K562 (cell line): ENCODE measurements around the gene TTC27. TPM values are rescaled to one million over a fixed set of nuclear protein-coding genes. Genes with fewer than 3 reads are reported as not detected.

Experiments
- ATF7 ChIP-seq: fragments of 450-650 bp; IDR thresholded peaks from 2 replicates; pipeline ENCODE4 v1.7.1; 2014; ENCODE audit warnings: mild to moderate bottlenecking, moderate library complexity
- BRD9 ChIP-seq: fragments of 450-650 bp; IDR thresholded peaks from 2 replicates; pipeline ENCODE4 v1.6.1; 2018; ENCODE audit warnings: low read depth; ENCODE audit not compliant: partially characterized antibody
- CEBPG ChIP-seq, 3 experiments: fragments of 200-800 bp in 1 of 3; sonication (Bioruptor generic) in 1 of 3; sonication (generic) in 1 of 3; formaldehyde crosslinking in 1 of 3; IDR thresholded peaks in 2 of 3; conservative IDR thresholded peaks in 1 of 3; 2 replicates each; pipeline versions ENCODE4 v1.6.1 to v1.8.0; 2016 to 2022; ENCODE audit warnings: missing compliant biosample characterization in 2 of 3, missing genetic modification characterization in 2 of 3, mild to moderate bottlenecking in 1 of 3, missing genetic modification reagents in 1 of 3
- GATA2 ChIP-seq: sonication (generic); formaldehyde crosslinking; IDR thresholded peaks from 2 replicates; pipeline ENCODE4 v1.4.0; 2020; ENCODE audit warnings: mild to moderate bottlenecking, missing genetic modification reagents
- HDGF ChIP-seq: fragments of 450-650 bp; IDR thresholded peaks from 2 replicates; pipeline ENCODE4 v1.6.1; 2016
- HEY1 ChIP-seq: fragments of 250-450 bp; sonication (Bioruptor Pico); IDR thresholded peaks from 2 replicates; pipeline ENCODE4 v1.5.0; 2020; ENCODE audit warnings: mild to moderate bottlenecking, moderate library complexity, borderline replicate concordance
- ILF3 ChIP-seq: fragments of 450-650 bp; IDR thresholded peaks from 2 replicates; pipeline ENCODE4 v1.6.1; 2018; ENCODE audit warnings: antibody characterized with exemption, mild to moderate bottlenecking, moderate library complexity, borderline replicate concordance
- JUND ChIP-seq, 2 experiments: IDR thresholded peaks; 2 replicates in 1 of 2; 3 replicates in 1 of 2; pipeline ENCODE4 v1.6.1; 2011; ENCODE audit warnings: borderline replicate concordance in 2 of 2, low read depth in 2 of 2, low read length in 2 of 2, improper control_type of control experiment in 1 of 2, missing biosample characterization in 1 of 2, missing genetic modification characterization in 1 of 2, missing genetic modification reagents in 1 of 2
- LEF1 ChIP-seq: fragments of 450-650 bp; IDR thresholded peaks from 2 replicates; pipeline ENCODE4 v1.6.1; 2016; ENCODE audit warnings: mild to moderate bottlenecking
- MYNN ChIP-seq, 2 experiments: sonication (generic); formaldehyde crosslinking in 1 of 2; IDR thresholded peaks; 2 replicates each; pipeline versions ENCODE4 v1.5.0 to v1.6.1; 2016 to 2020; ENCODE audit warnings: antibody characterized with exemption in 1 of 2, missing genetic modification reagents in 1 of 2
- NCOA1 ChIP-seq: fragments of 450-650 bp; IDR thresholded peaks from 2 replicates; pipeline ENCODE4 v1.6.1; 2016; ENCODE audit warnings: low read depth
- NCOA2 ChIP-seq, 2 experiments: fragments of 450-650 bp; IDR thresholded peaks; 2 replicates each; pipeline ENCODE4 v1.6.1; 2018; ENCODE audit warnings: mild to moderate bottlenecking in 2 of 2, moderate library complexity in 1 of 2; ENCODE audit not compliant: partially characterized antibody in 2 of 2
- PBX2 ChIP-seq, 2 experiments: IDR thresholded peaks in 1 of 2; conservative IDR thresholded peaks in 1 of 2; 2 replicates each; pipeline ENCODE4 v1.6.1; 2016; ENCODE audit warnings: low read depth in 2 of 2, mild to moderate bottlenecking in 1 of 2, missing compliant biosample characterization in 1 of 2, missing genetic modification characterization in 1 of 2, moderate library complexity in 1 of 2
- PHB2 ChIP-seq: fragments of 450-650 bp; IDR thresholded peaks from 2 replicates; pipeline ENCODE4 v1.6.1; 2017; ENCODE audit warnings: low read depth
- PML ChIP-seq: IDR thresholded peaks from 2 replicates; pipeline ENCODE4 v1.6.1; 2012; ENCODE audit warnings: low read length, inconsistent platforms
- POLR2AphosphoS5 ChIP-seq: IDR thresholded peaks from 2 replicates; pipeline ENCODE4 v1.6.1; 2011; ENCODE audit warnings: mild to moderate bottlenecking, low read depth, low read length, moderate library complexity; ENCODE audit not compliant: control insufficient read depth, insufficient read depth
- RFX7 ChIP-seq: fragments of 250-450 bp; sonication (Bioruptor Pico); IDR thresholded peaks from 2 replicates; pipeline ENCODE4 v1.5.1; 2021; ENCODE audit warnings: mild to moderate bottlenecking
- TAF9B ChIP-seq: fragments of 450-650 bp; IDR thresholded peaks from 2 replicates; pipeline ENCODE4 v1.6.1; 2018; ENCODE audit warnings: mild to moderate bottlenecking; ENCODE audit not compliant: partially characterized antibody
- TAL1 ChIP-seq: fragments of 450-650 bp; IDR thresholded peaks from 2 replicates; pipeline ENCODE4 v1.6.1; 2016; ENCODE audit warnings: mild to moderate bottlenecking
- ZHX1 ChIP-seq: fragments of 150-350 bp; conservative IDR thresholded peaks from 2 replicates; pipeline ENCODE4 v1.6.1; 2014; ENCODE audit warnings: low read length
- ZNF707 ChIP-seq: fragments of 250-450 bp; sonication (Bioruptor Pico); conservative IDR thresholded peaks from 2 replicates; pipeline ENCODE4 v1.8.0; 2022; ENCODE audit warnings: inconsistent platforms, mild to moderate bottlenecking, moderate library complexity
- polyA plus RNA-seq, 8 experiments: library from polyadenylated mRNA; depleted of rRNA in 4 of 8; stranded (reverse) in 5 of 8; unstranded in 3 of 8; fragments of >200 nt; fragmentation: Nextera tagmentation in 2 of 8; fragmentation: Illumina TruSeq in 1 of 8; extraction: Ambion mirVana in 2 of 8; extraction: Trizol in 1 of 8; gene quantifications; 2 replicates each; pipeline versions ENCODE4 v1.2.1 to v1.2.3, GENCODE V29; 2011 to 2014; ENCODE audit warnings: inconsistent platforms in 1 of 8, missing spikeins in 1 of 8
- total RNA-seq, 7 experiments: library from RNA; depleted of rRNA in 6 of 7; stranded (reverse); fragments of >200 nt in 6 of 7; fragmentation: Illumina TruSeq in 2 of 7; extraction: Trizol in 2 of 7; gene quantifications; 2 replicates each; pipeline versions ENCODE4 v1.2.1 to v1.2.3, GENCODE V29; 2011 to 2021; ENCODE audit warnings: low replicate concordance in 1 of 7

The TTC27 gene
- total and polyA plus RNA-seq, 9 of the 15 experiments (the other 6 are each of a cell fraction or from before 2014, with no cell fraction given): 44.3 to 93.4 (median 57.3) TPM

- TF ChIP-seq NCOA2 (IDR thresholded peaks at IDR 0.05; ENCODE audit: partially characterized antibody in 2 of 2) (peak; percentile 65 to 81), HDGF (0 out of 2 replicates have a peak, but pooled peaks have one; percentile 39), PBX2 (CRISPR knock-in tag; IDR thresholded peaks at IDR 0.05; ENCODE audit: low read depth) (no peak), PBX2 (tag; conservative IDR thresholded peaks at IDR 0.05; ENCODE audit: low read depth) (peak; percentile 72), POLR2AphosphoS5 (peak; percentile 84), ZHX1 (no peak), TAL1 (peak; percentile 99), LEF1 (peak; percentile 93), GATA2 (CRISPR knock-in tag) (peak; percentile 90), MYNN (IDR thresholded peaks at IDR 0.05) (peak; percentile 96), MYNN (CRISPR knock-in tag; IDR thresholded peaks at IDR 0.05) (peak; percentile 87), BRD9 (peak; percentile 42), HEY1 (CRISPR knock-in tag) (peak; percentile 88; the same call in 1 of the 2 replicates), ZNF707 (CRISPR knock-in tag) (no peak), RFX7 (no peak), TAF9B (peak; percentile 1), JUND (IDR thresholded peaks at IDR 0.05; ENCODE audit: borderline replicate concordance, low read depth, low read length) (peak; percentile 53; the same call in 1 of the 2 replicates), JUND (tag; IDR thresholded peaks at IDR 0.05; ENCODE audit: borderline replicate concordance, low read depth, low read length) (no peak; the same call in 1 of the 3 replicates), PML (peak; percentile 97), NCOA1 (peak; percentile 94), CEBPG (CRISPR knock-in tag; IDR thresholded peaks at IDR 0.05) (no peak), CEBPG (tag; conservative IDR thresholded peaks at IDR 0.05 in 1 of 2, IDR thresholded peaks at IDR 0.05 in 1 of 2) (peak; percentile 83 to 89), ILF3 (peak; percentile 82; the same call in 1 of the 2 replicates), PHB2 (peak; percentile 92), ATF7 (peak; percentile 83; the same call in 1 of the 2 replicates)
Measured at GRCh38 chr2:32768387-32769174, 140.7 kb downstream of the TTC27 start (continued).
